BLaER1 (cell line): ENCODE measurements around the gene AKR1B15.
"Not testable (repeated sequence)": the region's sequence is repeated elsewhere in the genome, so short reads cannot be mapped to it uniquely, and the experiment has no call there.

Experiments used
- H3K27ac ChIP-seq: shearing (Covaris generic); formaldehyde crosslinking; 2 replicates; pipeline ENCODE4 v1.8.1; 2022
- H3K27me3 ChIP-seq: shearing (Covaris generic); formaldehyde crosslinking; 2 replicates; pipeline ENCODE4 v1.8.1; 2022
- H3K36me3 ChIP-seq: shearing (Covaris generic); formaldehyde crosslinking; 2 replicates; pipeline ENCODE4 v1.8.1; 2022
- H3K4me1 ChIP-seq: shearing (Covaris generic); formaldehyde crosslinking; 2 replicates; pipeline ENCODE4 v1.8.1; 2022
- H3K4me2 ChIP-seq: shearing (Covaris generic); formaldehyde crosslinking; 2 replicates; pipeline ENCODE4 v1.8.1; 2022
- H3K4me3 ChIP-seq: shearing (Covaris generic); formaldehyde crosslinking; 2 replicates; pipeline ENCODE4 v1.8.1; 2022
- H3K9ac ChIP-seq: shearing (Covaris generic); formaldehyde crosslinking; 2 replicates; pipeline ENCODE4 v1.8.1; 2022
- H3K9me3 ChIP-seq: shearing (Covaris generic); formaldehyde crosslinking; 2 replicates; pipeline ENCODE4 v1.8.1; 2022
- H4K20me1 ChIP-seq: shearing (Covaris generic); formaldehyde crosslinking; 2 replicates; pipeline ENCODE4 v1.8.1; 2022
- Cebpa-rat ChIP-seq: shearing (Covaris generic); IDR thresholded peaks from 2 replicates; pipeline ENCODE4 v1.8.1; 2022

AKR1B15 gene

DNA sequence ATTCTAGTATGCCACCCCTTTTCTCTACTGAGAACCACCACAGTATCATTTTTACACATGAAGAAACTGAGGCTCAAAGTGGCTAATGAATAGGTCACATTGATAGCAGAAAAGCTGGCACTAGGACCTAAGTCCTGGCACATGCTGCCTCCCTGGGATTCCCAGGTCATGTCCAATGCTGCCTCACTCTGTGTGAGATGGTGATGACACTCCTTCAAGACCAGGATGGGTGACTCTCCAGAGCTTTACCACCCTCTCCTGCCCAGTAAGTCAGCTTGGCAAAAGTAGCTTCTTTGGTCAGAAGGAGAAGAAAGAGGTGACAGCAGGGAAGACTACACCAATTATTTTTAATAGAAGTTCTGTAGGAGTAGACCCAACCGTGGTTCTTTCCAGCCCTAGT, 34.8 kb upstream of the AKR1B15 start:
- H3K9me3 ChIP-seq = no peaks in the 10 kb centered on the region
- peaks cover 8% of the 10 kb centered on the region for H3K4me1 ChIP-seq
- no peaks in the 10 kb centered on the region for H4K20me1 ChIP-seq
- H3K27me3 ChIP-seq = no peaks in the 10 kb centered on the region
- H3K4me2 ChIP-seq = no peak overlapping the region
- TF ChIP-seq Cebpa-rat = no peak
- no peak overlapping the region for H3K27ac ChIP-seq
- no peak overlapping the region for H3K9ac ChIP-seq
- H3K4me3 ChIP-seq = no peak overlapping the region
- H3K36me3 ChIP-seq = no peaks in the 10 kb centered on the region

DNA sequence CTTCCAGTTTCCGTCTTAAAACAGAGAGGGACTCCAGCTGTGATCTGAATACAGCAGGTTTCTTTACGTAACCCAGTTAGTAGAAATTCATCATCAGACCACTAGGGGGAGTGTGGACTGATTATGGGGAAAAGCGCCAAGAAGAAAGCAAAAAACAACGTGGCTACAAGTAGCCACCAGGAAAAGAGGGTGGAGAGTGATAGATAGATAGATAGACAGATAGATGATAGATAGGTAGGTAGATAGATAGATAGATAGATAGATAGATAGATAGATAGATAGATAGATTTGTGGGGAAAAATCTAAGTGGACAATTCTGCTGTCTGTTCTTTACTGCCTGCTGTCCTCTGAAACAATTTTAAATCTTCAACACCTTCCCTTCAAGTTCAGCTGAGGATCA, 34.2 kb upstream of the AKR1B15 start:
- Histone ChIP-seq H3K27ac (no peak overlapping the region), H3K4me2 (no peak overlapping the region), H3K4me1 (peaks cover 8% of the 10 kb centered on the region), H4K20me1 (no peaks in the 10 kb centered on the region), H3K36me3 (no peaks in the 10 kb centered on the region), H3K9ac (no peak overlapping the region), H3K4me3 (no peak overlapping the region), H3K27me3 (no peaks in the 10 kb centered on the region), H3K9me3 (no peaks in the 10 kb centered on the region)
- TF ChIP-seq Cebpa-rat = no peak

DNA sequence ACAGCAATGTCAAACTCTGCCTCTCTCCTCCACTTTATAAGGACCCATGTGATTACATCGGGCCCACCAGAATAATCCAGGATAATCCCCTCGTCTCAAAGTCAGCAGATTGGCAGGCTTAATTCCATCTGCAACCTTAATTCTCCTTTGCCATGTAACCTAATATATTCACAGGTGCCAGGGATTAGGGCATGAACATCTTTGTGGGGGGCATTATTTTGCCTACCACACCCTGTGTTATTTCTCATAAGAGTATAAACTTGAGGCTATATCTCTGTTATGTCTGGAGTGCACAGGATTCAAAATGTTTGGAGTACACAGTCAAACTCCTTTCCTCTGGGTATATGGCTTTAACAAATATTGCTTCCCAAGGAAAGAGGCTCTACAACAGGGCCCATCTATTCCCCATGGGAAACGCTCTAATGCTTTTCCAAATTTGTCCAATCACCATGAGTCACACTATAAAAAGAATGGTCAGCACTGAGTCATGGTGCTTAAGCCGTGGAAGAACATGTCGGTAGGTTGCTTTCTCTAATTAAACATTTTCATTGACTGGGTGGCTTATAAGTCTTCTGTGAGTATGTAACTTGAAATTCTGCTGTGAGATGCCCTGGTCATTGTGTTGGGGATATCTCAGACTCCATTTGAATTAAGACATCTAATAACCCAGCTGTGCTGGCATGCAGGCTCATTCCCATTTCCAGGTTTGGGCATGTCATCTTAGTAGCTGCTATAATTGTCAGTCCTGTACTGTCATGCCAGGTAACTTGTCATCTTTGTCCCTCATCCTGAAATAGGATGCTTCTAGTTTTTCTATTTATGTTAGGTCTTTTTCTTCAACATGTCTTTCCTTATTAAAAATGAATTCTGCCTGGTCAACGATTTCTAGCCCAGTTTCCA, 33.1 kb upstream of the AKR1B15 start:
- Histone ChIP-seq H3K4me1 (peaks cover 8% of the 10 kb centered on the region), H3K27ac (no peak overlapping the region), H3K4me2 (no peak overlapping the region), H3K36me3 (no peaks in the 10 kb centered on the region), H4K20me1 (no peaks in the 10 kb centered on the region), H3K27me3 (no peaks in the 10 kb centered on the region), H3K9ac (no peak overlapping the region), H3K4me3 (no peak overlapping the region), H3K9me3 (no peaks in the 10 kb centered on the region)
- TF ChIP-seq Cebpa-rat = no peak

DNA sequence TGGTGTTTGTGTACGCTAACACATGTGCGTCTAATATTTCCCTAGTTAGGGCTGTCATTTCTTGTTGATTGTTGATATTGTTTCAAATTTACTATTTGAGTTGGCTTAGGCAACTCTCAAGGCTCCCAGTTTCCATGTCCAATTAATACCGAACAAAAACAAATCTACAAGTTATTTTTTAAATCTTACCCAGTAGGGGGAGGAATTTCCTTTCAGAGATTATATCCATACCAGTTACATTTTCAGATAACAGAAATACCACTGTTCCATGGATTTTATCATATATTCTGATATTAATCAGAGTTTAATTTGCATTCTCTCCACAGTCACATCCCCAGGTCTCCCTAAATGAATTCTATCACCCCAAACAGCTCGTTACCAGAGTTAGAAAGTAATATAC, 28.8 kb upstream of the AKR1B15 start:
- H3K27ac ChIP-seq = no peak overlapping the region
- no peak overlapping the region for H3K4me2 ChIP-seq
- H3K36me3 ChIP-seq = no peaks in the 10 kb centered on the region
- TF ChIP-seq Cebpa-rat = no peak
- H3K9ac ChIP-seq = no peak overlapping the region
- peaks cover 8% of the 10 kb centered on the region for H3K4me1 ChIP-seq
- no peak overlapping the region for H3K4me3 ChIP-seq
- H4K20me1 ChIP-seq = no peaks in the 10 kb centered on the region
- H3K27me3 ChIP-seq = no peaks in the 10 kb centered on the region
- no peaks in the 10 kb centered on the region for H3K9me3 ChIP-seq

DNA sequence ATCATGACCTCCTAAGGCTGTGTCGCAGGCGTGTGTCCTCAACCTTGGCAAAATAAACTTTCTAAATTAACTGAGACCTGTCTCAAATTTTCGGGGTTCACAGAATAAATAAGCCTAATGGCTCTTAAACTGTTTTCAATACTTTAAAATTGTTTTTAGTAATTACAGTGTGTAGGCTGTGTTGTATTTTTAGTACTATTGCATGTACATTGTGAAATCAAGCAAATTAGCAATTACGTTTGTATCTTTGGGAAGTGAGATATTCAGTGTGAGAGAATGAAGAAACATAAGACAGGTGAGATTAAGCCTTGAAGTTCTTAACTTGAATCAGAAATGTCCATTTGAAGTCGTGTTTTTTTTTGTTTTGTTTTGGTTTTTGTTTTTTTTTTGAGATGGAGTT, 26.3 kb upstream of the AKR1B15 start:
- H3K4me2 ChIP-seq = no peak overlapping the region
- TF ChIP-seq Cebpa-rat = no peak

DNA sequence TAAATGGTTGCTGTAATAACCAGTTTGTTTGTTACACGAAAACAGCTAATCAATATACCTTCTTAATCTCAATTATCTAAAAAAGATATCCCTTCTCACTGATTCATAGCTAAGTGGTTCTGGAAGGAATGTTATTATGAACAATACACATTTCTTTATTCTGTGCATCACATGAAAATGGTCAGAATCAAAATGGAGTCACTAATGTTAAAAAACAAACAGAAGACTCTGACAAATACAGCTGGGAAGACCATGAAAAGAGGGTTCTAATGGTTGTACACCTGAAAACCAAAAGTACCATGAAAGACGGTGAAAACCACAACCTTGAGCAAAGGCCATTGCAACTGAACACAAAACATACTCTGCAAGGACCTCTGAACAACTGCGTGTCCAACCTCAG, 23.5 kb upstream of the AKR1B15 start:
- not testable (repeated sequence) for H4K20me1 ChIP-seq, H3K27me3 ChIP-seq, H3K9me3 ChIP-seq, H3K36me3 ChIP-seq, H3K27ac ChIP-seq, H3K4me1 ChIP-seq, H3K4me2 ChIP-seq, H3K4me3 ChIP-seq, H3K9ac ChIP-seq

More for the DNA sequence above, 26.3 kb upstream of the AKR1B15 start:
- no peaks in the 10 kb centered on the region for H4K20me1 ChIP-seq
- no peak overlapping the region for H3K4me3 ChIP-seq
- H3K4me1 ChIP-seq = peaks cover 8% of the 10 kb centered on the region
- H3K27ac ChIP-seq = no peak overlapping the region
- no peaks in the 10 kb centered on the region for H3K36me3 ChIP-seq
- H3K27me3 ChIP-seq = no peaks in the 10 kb centered on the region
- H3K9ac ChIP-seq = no peak overlapping the region
- no peaks in the 10 kb centered on the region for H3K9me3 ChIP-seq

DNA sequence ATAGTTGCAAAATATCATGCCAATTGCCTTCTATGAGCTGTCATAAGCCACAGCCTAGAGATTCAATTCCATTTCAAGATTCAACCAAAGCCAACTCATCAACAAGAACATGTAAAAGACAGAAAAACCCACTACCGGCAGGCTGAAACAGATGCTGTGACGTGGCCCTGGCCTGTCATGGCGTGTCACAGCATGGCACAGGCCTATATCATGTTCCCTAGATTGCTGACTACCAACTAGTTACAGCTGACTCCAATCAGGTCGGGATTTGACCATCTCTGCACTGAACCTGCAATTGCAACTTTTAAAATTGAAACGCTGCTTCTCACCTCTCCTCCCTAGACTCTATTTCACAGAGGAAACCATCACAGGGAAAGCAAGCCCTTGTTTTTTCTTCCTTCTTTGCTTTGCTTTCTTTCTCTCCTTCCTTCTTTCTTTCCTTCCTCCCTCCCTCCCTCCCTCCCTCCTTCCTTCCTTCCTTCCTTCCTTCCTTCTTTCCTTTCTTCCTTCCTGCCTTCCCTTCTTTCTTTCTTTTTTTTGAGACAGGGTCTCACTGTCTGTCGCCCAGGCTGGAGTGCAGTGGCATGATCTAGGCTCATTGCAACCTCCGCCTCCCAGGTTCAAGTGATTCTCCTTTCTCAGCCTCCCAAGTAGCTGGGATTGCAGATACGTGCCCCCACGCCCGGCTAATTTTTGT, 22.2 kb upstream of the AKR1B15 start:
- H4K20me1 ChIP-seq, H3K4me3 ChIP-seq, H3K9me3 ChIP-seq, H3K36me3 ChIP-seq, H3K9ac ChIP-seq, H3K4me2 ChIP-seq, H3K4me1 ChIP-seq, H3K27ac ChIP-seq, H3K27me3 ChIP-seq: not testable (repeated sequence)

DNA sequence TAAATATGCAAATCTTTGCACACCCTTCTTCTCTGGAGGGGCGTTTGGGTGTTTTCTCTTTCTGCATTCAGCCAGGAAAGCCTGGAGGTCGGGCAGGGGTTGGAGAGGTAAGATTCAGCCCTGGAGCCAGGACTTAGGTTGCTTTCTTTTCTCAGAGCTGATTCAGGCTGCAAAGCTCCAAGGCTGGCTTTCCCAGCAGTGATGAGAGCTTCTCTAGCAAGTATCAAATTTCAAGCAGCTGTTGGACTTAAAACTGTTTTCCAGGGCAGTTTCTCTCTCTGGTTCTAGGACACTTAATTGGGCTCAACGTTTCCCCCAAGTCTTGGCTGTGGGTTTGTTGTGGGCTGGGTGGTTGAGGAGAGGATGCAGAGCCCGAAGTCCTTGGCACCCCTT, 20.9 kb upstream of the AKR1B15 start:
- Histone ChIP-seq H3K36me3 (no peaks in the 10 kb centered on the region), H3K4me2 (no peak overlapping the region), H3K27me3 (no peaks in the 10 kb centered on the region), H3K9me3 (no peaks in the 10 kb centered on the region), H3K9ac (no peak overlapping the region), H4K20me1 (no peaks in the 10 kb centered on the region), H3K4me1 (no peaks in the 10 kb centered on the region), H3K4me3 (no peak overlapping the region), H3K27ac (no peak overlapping the region)
- no peak for TF ChIP-seq Cebpa-rat

DNA sequence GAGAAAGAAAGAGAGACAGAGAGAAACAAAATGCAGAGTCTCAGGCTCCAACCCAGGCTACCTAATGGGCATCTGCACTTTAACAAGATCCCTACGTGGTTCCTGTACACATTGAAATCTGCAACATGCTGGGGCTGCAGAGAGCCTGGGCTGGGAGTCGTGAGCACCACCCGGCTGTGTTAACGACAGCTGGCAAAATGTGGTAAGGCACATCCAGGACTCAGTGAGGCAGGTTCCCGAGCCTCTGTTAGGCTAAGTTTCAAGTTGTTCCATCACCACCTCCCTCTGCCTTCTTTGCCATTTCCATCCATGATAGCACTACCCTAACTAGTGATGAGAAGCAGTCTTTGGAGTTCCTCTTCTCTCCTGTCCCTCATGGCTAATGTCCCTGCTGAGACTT, 20.2 kb upstream of the AKR1B15 start:
- Histone ChIP-seq H3K4me3 (no peak overlapping the region), H3K27me3 (no peaks in the 10 kb centered on the region), H3K27ac (no peak overlapping the region), H3K4me1 (no peaks in the 10 kb centered on the region), H3K9ac (no peak overlapping the region), H3K4me2 (no peak overlapping the region), H4K20me1 (no peaks in the 10 kb centered on the region), H3K36me3 (no peaks in the 10 kb centered on the region), H3K9me3 (no peaks in the 10 kb centered on the region)
- no peak for TF ChIP-seq Cebpa-rat

DNA sequence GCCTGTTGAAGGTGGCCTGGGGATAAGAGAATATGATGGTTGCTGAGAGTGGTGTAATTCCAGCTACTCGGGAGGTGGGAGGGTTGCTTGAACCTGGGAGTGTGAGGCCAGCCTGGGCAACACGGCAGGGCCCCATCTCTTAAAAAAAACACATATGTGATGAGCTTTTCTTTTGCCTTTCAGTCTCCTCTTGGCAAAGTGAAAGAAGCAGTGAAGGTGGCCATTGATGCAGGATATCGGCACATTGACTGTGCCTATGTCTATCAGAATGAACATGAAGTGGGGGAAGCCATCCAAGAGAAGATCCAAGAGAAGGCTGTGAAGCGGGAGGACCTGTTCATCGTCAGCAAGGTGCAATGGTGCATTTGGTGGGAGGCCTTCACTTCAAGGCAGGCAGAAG, 18.4 kb upstream of the AKR1B15 start:
- Histone ChIP-seq H3K9ac (no peak overlapping the region), H3K4me2 (no peak overlapping the region), H3K27me3 (no peaks in the 10 kb centered on the region), H3K36me3 (no peaks in the 10 kb centered on the region), H3K9me3 (no peaks in the 10 kb centered on the region), H3K27ac (no peak overlapping the region), H3K4me1 (no peaks in the 10 kb centered on the region), H3K4me3 (no peak overlapping the region), H4K20me1 (no peaks in the 10 kb centered on the region)
- TF ChIP-seq Cebpa-rat = no peak
